ENCODE results near the gene PIAS4. TPM values are rescaled to one million over a fixed set of nuclear protein-coding genes. Genes with fewer than 3 reads are reported as not detected.

Gene PIAS4
- total RNA-seq, 1 experiment from 2014 or later, result 45.9 TPM

DNA sequence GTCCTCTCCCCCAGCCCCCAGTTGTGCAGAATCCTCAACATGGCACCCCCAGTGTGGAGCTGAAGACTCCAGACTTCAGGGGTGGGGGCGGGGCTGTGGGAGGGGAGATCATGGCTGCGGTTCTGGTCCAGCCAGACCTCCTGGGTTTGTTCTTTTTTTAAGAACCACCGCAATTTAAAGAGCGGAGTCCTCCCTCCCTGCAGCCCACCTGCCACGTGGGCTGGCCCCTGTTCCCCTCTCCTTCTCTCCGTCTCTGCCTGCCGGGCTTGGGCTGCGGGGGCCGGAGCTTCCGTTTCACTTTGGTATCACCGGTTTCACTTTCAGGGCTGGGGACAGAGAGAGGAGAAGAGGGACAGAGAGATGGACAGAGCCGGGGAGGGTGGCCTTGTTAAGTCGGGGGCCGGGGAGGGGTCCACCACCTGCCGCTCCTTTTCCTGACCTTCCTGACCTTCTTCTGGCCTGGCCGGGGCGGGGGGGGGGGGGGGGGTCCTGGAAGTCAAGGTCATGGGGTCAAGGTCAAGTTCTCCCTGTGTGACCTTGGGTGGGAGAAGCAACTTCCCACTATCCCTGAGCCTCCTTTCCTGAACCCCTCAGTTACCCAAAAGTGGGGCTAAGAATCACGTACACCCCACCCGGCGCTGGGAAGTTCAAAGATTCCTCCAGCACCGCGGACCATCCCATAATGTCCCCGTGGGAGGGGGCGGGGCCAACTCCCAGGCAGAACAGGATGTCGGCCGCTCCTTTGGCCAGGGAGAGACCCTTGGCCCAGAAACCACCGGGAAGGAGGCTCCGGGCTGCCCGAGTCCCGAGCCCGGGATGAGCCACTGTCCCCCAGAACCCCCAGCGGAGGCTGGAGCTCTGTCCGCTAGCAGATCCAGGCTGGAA lies 70.5 kb downstream of the PIAS4 start:
- H3K27me3 Mint-ChIP-seq (ENCODE audit: low read depth), result peaks cover 3% of the 10 kb centered on the region; the same call in 1 of the 2 replicates
- TF ChIP-seq, protein P1, sequence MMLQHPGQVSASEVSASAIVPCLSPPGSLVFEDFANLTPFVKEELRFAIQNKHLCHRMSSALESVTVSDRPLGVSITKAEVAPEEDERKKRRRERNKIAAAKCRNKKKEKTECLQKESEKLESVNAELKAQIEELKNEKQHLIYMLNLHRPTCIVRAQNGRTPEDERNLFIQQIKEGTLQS (CRISPR knock-in tag; conservative IDR thresholded peaks at IDR 0.05), result no peak
- TF ChIP-seq ELF4 (CRISPR knock-in tag; IDR thresholded peaks at IDR 0.05; ENCODE audit: low read depth) (no peak), ESRRA (CRISPR knock-in tag; IDR thresholded peaks at IDR 0.05; ENCODE audit: borderline replicate concordance) (peak; percentile 96)
- ChIA-PET POLR2A (interaction anchor here (0.6 to 1.2 kb wide), 2 partner anchors 11 to 14 kb away, joined by 3 read pairs; no protein-coding TSS in a partner anchor), CTCF (interaction anchor here (0.6 to 2.1 kb wide), 4 partner anchors 62 to 1426 kb away, joined by 4 to 15 read pairs (median 4); no protein-coding TSS in a partner anchor)
- ATAC-seq (peak; percentile 63), DNase-seq (ENCODE audit: low spot score) (peak; percentile 62)
- no peaks in the 10 kb centered on the region for H3K9me3 Mint-ChIP-seq
- H3K27ac Mint-ChIP-seq, result 0 out of 2 replicates have a peak overlapping the region, but pooled peaks have one; percentile 65
- peaks cover 23% of the 10 kb centered on the region for H3K4me1 Mint-ChIP-seq
- peak overlapping the region; percentile 42 for H3K4me3 Mint-ChIP-seq
- no peaks in the 10 kb centered on the region for H3K36me3 Mint-ChIP-seq

DNA sequence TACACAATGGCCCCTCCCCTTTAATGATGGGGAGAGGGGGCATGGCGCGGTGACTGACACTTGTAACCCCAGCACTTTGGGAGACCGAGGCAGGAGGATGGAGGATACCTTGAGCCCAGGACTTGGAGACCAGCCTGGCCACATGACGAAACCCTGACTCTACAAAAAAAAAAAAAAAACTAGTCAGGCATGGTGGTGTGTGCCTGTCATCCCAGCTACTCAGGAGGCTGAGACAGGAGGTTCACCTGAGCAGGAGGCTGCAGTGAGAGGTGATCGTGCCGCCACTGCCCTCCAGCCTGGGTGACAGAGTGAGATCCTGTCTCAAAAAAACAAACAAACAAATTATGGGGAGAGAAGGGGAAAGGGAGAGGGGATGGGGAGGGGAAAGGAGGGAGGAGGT lies 72.9 kb downstream of the PIAS4 start:
- no peak overlapping the region for H3K27ac Mint-ChIP-seq
- POLR2A ChIA-PET, result interaction anchor here (0.7 kb wide), 2 partner anchors 73 to 228 kb away, joined by 5 to 6 read pairs; no protein-coding TSS in a partner anchor
- ATAC-seq (no peak), DNase-seq (ENCODE audit: low spot score) (no peak)
- CTCF ChIA-PET, result no interaction called here
- H3K27me3 Mint-ChIP-seq (ENCODE audit: low read depth), result no peaks in the 10 kb centered on the region; the same call in 1 of the 2 replicates
- TF ChIP-seq NFYB (CRISPR knock-in tag; conservative IDR thresholded peaks at IDR 0.05; ENCODE audit: low read depth) (no peak), PRRX2 (CRISPR knock-in tag; IDR thresholded peaks at IDR 0.05) (no peak), ZNF121 (CRISPR knock-in tag; IDR thresholded peaks at IDR 0.05) (no peak), RELA (CRISPR knock-in tag; IDR thresholded peaks at IDR 0.05; ENCODE audit: borderline replicate concordance) (no peak), GTF2I (CRISPR knock-in tag; conservative IDR thresholded peaks at IDR 0.05) (no peak), KAT7 (CRISPR knock-in tag; IDR thresholded peaks at IDR 0.05; ENCODE audit: borderline replicate concordance) (no peak), ELF4 (CRISPR knock-in tag; IDR thresholded peaks at IDR 0.05; ENCODE audit: low read depth) (no peak), ZNF671 (CRISPR knock-in tag; IDR thresholded peaks at IDR 0.05) (no peak), EMX1 (CRISPR knock-in tag; IDR thresholded peaks at IDR 0.05) (no peak)
- TF ChIP-seq, protein P2, sequence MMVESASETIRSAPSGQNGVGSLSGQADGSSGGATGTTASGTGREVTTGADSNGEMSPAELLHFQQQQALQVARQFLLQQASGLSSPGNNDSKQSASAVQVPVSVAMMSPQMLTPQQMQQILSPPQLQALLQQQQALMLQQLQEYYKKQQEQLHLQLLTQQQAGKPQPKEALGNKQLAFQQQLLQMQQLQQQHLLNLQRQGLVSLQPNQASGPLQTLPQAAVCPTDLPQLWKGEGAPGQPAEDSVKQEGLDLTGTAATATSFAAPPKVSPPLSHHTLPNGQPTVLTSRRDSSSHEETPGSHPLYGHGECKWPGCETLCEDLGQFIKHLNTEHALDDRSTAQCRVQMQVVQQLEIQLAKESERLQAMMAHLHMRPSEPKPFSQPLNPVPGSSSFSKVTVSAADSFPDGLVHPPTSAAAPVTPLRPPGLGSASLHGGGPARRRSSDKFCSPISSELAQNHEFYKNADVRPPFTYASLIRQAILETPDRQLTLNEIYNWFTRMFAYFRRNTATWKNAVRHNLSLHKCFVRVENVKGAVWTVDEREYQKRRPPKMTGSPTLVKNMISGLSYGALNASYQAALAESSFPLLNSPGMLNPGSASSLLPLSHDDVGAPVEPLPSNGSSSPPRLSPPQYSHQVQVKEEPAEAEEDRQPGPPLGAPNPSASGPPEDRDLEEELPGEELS (CRISPR knock-in tag; IDR thresholded peaks at IDR 0.05), result no peak
- TF ChIP-seq, protein P3, sequence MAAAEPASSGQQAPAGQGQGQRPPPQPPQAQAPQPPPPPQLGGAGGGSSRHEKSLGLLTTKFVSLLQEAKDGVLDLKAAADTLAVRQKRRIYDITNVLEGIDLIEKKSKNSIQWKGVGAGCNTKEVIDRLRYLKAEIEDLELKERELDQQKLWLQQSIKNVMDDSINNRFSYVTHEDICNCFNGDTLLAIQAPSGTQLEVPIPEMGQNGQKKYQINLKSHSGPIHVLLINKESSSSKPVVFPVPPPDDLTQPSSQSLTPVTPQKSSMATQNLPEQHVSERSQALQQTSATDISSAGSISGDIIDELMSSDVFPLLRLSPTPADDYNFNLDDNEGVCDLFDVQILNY (CRISPR knock-in tag; IDR thresholded peaks at IDR 0.05), result no peak
- TF ChIP-seq, protein P4, sequence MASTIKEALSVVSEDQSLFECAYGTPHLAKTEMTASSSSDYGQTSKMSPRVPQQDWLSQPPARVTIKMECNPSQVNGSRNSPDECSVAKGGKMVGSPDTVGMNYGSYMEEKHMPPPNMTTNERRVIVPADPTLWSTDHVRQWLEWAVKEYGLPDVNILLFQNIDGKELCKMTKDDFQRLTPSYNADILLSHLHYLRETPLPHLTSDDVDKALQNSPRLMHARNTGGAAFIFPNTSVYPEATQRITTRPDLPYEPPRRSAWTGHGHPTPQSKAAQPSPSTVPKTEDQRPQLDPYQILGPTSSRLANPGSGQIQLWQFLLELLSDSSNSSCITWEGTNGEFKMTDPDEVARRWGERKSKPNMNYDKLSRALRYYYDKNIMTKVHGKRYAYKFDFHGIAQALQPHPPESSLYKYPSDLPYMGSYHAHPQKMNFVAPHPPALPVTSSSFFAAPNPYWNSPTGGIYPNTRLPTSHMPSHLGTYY (CRISPR knock-in tag; IDR thresholded peaks at IDR 0.05), result no peak
- TF ChIP-seq, protein P5, sequence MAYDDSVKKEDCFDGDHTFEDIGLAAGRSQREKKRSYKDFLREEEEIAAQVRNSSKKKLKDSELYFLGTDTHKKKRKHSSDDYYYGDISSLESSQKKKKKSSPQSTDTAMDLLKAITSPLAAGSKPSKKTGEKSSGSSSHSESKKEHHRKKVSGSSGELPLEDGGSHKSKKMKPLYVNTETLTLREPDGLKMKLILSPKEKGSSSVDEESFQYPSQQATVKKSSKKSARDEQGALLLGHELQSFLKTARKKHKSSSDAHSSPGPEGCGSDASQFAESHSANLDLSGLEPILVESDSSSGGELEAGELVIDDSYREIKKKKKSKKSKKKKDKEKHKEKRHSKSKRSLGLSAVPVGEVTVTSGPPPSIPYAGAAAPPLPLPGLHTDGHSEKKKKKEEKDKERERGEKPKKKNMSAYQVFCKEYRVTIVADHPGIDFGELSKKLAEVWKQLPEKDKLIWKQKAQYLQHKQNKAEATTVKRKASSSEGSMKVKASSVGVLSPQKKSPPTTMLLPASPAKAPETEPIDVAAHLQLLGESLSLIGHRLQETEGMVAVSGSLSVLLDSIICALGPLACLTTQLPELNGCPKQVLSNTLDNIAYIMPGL (CRISPR knock-in tag; IDR thresholded peaks at IDR 0.05), result no peak
- TF ChIP-seq, protein P6, sequence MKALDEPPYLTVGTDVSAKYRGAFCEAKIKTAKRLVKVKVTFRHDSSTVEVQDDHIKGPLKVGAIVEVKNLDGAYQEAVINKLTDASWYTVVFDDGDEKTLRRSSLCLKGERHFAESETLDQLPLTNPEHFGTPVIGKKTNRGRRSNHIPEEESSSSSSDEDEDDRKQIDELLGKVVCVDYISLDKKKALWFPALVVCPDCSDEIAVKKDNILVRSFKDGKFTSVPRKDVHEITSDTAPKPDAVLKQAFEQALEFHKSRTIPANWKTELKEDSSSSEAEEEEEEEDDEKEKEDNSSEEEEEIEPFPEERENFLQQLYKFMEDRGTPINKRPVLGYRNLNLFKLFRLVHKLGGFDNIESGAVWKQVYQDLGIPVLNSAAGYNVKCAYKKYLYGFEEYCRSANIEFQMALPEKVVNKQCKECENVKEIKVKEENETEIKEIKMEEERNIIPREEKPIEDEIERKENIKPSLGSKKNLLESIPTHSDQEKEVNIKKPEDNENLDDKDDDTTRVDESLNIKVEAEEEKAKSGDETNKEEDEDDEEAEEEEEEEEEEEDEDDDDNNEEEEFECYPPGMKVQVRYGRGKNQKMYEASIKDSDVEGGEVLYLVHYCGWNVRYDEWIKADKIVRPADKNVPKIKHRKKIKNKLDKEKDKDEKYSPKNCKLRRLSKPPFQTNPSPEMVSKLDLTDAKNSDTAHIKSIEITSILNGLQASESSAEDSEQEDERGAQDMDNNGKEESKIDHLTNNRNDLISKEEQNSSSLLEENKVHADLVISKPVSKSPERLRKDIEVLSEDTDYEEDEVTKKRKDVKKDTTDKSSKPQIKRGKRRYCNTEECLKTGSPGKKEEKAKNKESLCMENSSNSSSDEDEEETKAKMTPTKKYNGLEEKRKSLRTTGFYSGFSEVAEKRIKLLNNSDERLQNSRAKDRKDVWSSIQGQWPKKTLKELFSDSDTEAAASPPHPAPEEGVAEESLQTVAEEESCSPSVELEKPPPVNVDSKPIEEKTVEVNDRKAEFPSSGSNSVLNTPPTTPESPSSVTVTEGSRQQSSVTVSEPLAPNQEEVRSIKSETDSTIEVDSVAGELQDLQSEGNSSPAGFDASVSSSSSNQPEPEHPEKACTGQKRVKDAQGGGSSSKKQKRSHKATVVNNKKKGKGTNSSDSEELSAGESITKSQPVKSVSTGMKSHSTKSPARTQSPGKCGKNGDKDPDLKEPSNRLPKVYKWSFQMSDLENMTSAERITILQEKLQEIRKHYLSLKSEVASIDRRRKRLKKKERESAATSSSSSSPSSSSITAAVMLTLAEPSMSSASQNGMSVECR (CRISPR knock-in tag; IDR thresholded peaks at IDR 0.05; ENCODE audit: borderline replicate concordance), result no peak
- TF ChIP-seq, protein P7, sequence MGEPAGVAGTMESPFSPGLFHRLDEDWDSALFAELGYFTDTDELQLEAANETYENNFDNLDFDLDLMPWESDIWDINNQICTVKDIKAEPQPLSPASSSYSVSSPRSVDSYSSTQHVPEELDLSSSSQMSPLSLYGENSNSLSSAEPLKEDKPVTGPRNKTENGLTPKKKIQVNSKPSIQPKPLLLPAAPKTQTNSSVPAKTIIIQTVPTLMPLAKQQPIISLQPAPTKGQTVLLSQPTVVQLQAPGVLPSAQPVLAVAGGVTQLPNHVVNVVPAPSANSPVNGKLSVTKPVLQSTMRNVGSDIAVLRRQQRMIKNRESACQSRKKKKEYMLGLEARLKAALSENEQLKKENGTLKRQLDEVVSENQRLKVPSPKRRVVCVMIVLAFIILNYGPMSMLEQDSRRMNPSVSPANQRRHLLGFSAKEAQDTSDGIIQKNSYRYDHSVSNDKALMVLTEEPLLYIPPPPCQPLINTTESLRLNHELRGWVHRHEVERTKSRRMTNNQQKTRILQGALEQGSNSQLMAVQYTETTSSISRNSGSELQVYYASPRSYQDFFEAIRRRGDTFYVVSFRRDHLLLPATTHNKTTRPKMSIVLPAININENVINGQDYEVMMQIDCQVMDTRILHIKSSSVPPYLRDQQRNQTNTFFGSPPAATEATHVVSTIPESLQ (CRISPR knock-in tag; IDR thresholded peaks at IDR 0.05), result no peak
- TF ChIP-seq, protein P8, sequence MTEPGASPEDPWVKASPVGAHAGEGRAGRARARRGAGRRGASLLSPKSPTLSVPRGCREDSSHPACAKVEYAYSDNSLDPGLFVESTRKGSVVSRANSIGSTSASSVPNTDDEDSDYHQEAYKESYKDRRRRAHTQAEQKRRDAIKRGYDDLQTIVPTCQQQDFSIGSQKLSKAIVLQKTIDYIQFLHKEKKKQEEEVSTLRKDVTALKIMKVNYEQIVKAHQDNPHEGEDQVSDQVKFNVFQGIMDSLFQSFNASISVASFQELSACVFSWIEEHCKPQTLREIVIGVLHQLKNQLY (CRISPR knock-in tag; IDR thresholded peaks at IDR 0.05), result no peak
- no peak overlapping the region for H3K4me3 Mint-ChIP-seq
- H3K36me3 Mint-ChIP-seq, result no peaks in the 10 kb centered on the region
- peaks cover 21% of the 10 kb centered on the region for H3K4me1 Mint-ChIP-seq
- no peaks in the 10 kb centered on the region for H3K9me3 Mint-ChIP-seq

All from WTC11 (cell line).